Upper lobe of right lung (tissue), 1 donor: Measurements from ENCODE around the gene AVP. TPM values are rescaled to one million over a fixed set of nuclear protein-coding genes. Genes with fewer than 3 reads are reported as not detected.

ENCODE experiments used
- ATAC-seq: fragments of 200-7000 bp; cut with Tn5 transposase; one replicate; pipeline ENCODE4 v1.9.1; 2020; ENCODE audit warnings: mild to moderate bottlenecking, moderate library complexity
- DNase-seq: peaks from one replicate; pipeline ENCODE4 v3.0.0-alpha.2; 2020
- H3K27ac ChIP-seq: fragments of 200-600 bp; one replicate; pipeline ENCODE4 v1.8.0; 2022
- H3K27me3 ChIP-seq: fragments of 200-600 bp; one replicate; pipeline ENCODE4 v1.8.0; 2022; ENCODE audit warnings: mild to moderate bottlenecking
- H3K36me3 ChIP-seq: fragments of 200-600 bp; one replicate; pipeline ENCODE4 v1.8.0; 2022
- H3K4me1 ChIP-seq: fragments of 200-600 bp; one replicate; pipeline ENCODE4 v1.8.0; 2022
- H3K4me3 ChIP-seq: fragments of 200-600 bp; one replicate; pipeline ENCODE4 v1.8.0; 2022; ENCODE audit warnings: mild to moderate bottlenecking
- H3K9me3 ChIP-seq: fragments of 200-600 bp; one replicate; pipeline ENCODE4 v1.8.0; 2022
- intact Hi-C: fragments of 100-400 bp; cut with DNase I; formaldehyde crosslinking; loops from one replicate; pipeline ENCODE4 v1.11.0; 2022
- long read RNA-seq: library from polyadenylated mRNA; unstranded; transcript quantifications from one replicate; pipeline ENCODE4 v2.0.0, GENCODE V29; 2021
- total RNA-seq: library from RNA; stranded (reverse); fragmentation: NEBNext Ultra II Directional; extraction: Animal tissue kit (Norgen Biotek cat#: 25700); gene quantifications from one replicate; pipeline ENCODE4 v1.2.1, GENCODE V29; 2021
- TF ChIP-seq, protein P1 (sequence below): fragments of 200-600 bp; IDR thresholded peaks from one replicate; pipeline ENCODE4 v1.8.0; 2022; ENCODE audit warnings: antibody characterized with exemption
- donor health status: DM: no; HTN: yes; CAD: no; lungs with severe emphysema.

AVP gene, protein sequence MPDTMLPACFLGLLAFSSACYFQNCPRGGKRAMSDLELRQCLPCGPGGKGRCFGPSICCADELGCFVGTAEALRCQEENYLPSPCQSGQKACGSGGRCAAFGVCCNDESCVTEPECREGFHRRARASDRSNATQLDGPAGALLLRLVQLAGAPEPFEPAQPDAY
- total RNA-seq: not detected
- long read RNA-seq: 0 reads

DNA sequence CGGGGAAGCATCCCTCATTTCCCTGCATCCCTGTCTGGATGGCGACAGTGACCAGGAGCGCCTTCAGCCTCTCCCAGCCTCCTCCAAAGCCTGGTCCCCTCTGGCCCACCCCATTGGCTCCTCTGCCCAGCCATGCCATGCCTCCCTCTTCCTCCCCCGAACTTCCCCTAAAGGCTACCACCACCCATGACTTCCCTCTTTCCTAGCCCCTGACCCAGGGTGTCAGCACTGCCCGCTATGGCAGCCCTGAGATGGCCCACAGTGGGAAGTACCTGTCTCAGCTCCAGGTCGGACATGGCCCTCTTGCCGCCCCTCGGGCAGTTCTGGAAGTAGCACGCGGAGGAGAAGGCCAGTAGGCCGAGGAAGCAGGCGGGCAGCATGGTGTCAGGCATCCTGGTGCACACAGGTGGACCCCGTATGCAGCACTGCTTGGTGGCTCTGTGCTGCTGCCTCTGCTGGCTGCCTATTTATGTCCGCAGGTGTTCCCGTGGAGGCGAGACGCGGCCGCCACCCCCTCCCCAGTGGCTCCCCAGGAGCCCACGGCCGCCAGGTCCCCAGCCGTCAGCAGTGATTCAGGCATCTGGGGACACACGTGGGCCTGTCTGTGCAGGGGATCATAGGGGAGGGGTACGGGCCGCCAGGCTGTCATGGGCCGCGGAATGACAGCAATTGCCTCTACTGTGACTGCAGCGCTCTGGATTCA, at the start of gene AVP:
Gene AVP, minus strand, starts transcription at position 442 of the 703 bp plus-strand sequence. Its CDS starts 50 bp downstream, at position 392.
- ATAC-seq: peak; percentile 20
- Histone ChIP-seq H3K27ac (no peak within 1 kb of the TSS), H3K9me3 (no peaks in the 10 kb centered on the region), H3K27me3 (peaks cover 31% of the 10 kb centered on the region), H3K4me1 (peaks cover 11% of the 10 kb centered on the region), H3K36me3 (no peaks in the 10 kb centered on the region), H3K4me3 (no peak within 1 kb of the TSS)
- TF ChIP-seq, protein P1, sequence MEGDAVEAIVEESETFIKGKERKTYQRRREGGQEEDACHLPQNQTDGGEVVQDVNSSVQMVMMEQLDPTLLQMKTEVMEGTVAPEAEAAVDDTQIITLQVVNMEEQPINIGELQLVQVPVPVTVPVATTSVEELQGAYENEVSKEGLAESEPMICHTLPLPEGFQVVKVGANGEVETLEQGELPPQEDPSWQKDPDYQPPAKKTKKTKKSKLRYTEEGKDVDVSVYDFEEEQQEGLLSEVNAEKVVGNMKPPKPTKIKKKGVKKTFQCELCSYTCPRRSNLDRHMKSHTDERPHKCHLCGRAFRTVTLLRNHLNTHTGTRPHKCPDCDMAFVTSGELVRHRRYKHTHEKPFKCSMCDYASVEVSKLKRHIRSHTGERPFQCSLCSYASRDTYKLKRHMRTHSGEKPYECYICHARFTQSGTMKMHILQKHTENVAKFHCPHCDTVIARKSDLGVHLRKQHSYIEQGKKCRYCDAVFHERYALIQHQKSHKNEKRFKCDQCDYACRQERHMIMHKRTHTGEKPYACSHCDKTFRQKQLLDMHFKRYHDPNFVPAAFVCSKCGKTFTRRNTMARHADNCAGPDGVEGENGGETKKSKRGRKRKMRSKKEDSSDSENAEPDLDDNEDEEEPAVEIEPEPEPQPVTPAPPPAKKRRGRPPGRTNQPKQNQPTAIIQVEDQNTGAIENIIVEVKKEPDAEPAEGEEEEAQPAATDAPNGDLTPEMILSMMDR: no peak
- no peak for DNase-seq
- intact Hi-C loops: no loop called here

DNA sequence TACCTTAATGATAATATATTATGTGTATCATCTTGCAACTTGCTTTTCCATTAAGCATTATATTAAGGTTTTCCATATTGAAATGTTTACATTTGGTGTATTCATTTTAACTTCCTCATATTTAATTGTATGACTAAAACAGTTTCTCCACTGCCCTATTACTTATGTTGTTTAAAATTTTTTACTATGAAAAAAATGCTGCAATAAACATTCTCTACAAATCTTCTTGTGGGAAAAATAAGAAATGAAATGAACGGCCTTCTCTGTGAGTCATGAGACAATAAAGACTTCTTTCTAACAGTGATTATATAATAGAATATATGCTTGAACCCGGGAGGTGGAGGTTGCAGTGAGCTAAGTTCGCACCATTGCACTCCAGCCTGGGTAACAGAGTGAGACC, 49.6 kb upstream of the AVP start:
- ATAC-seq (no peak), DNase-seq (no peak)
- Histone ChIP-seq H3K4me1 (no peaks in the 10 kb centered on the region), H3K27me3 (no peaks in the 10 kb centered on the region), H3K27ac (no peak overlapping the region), H3K4me3 (no peak overlapping the region), H3K36me3 (no peaks in the 10 kb centered on the region), H3K9me3 (no peaks in the 10 kb centered on the region)
- TF ChIP-seq, protein P1: no peak
- intact Hi-C loops: no loop called here

DNA sequence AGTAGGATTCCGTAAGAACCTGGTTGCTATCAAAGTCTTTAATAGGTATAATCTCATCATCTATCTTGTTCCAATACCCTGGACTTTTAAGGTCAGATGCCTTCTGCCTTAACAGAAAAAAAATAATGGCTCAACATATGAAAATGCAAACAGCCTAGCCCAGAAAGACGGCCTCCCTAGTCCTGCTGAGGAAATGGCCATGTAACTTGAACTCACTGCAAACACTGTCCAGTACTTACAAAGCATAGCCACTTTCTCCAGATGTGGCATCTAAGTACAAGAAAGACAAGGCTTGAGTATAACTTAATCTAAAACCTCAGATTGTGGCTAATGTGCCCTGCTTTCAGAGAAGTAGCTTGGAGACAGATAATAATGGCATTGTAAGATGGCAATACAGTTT, 48.6 kb upstream of the AVP start:
- Histone ChIP-seq H3K27me3 (no peaks in the 10 kb centered on the region), H3K27ac (no peak overlapping the region), H3K4me3 (no peak overlapping the region), H3K4me1 (no peaks in the 10 kb centered on the region), H3K36me3 (no peaks in the 10 kb centered on the region), H3K9me3 (no peaks in the 10 kb centered on the region)
- no peak for ATAC-seq
- TF ChIP-seq, protein P1: no peak
- no peak for DNase-seq
- intact Hi-C loops: no loop called here

DNA sequence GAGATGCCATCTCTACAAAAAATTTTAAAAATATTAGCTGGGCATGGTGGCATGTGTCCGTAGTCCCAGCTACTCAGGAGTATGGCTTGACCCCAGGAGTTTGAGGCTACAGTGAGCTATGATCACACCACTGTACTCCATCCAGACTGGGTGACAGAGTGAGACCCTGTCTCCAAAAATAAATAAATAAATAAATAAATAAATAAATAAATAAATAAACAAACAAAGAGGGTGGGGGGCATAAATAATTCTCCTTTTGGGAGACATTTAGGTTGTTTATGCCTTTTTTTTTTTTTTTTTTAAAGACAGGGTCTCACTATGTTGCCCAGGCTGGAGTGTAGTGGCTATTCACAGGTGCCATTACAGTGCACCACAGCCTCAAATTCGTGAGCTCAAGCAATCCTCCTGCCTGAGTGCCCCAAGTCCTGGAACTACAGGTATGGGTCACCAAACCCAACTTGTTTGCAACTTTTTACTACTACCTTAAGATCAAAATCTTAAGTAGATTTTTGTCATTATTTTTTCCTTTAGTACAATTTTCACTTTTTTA, 45.6 kb upstream of the AVP start:
- no peak for ATAC-seq
- intact Hi-C loops: no loop called here
- H3K36me3 ChIP-seq: no peaks in the 10 kb centered on the region

DNA sequence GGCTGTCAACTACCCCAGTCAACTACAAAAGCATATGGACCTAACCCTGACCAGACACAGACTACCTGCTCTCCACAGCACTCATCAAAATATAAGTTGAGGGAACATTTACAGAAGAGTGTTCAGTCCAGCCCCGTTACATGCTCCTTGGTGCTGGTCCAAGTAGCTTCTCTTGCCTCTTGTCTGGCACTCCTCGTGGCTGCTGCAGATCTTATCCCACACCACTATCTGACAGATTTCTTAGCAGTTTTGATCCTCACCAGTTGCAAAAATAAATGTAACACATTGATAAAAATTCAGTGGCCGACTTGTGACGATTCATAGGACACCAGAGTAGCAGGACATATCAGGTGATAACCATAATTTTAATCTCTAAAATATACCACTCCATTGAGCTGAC, 44.6 kb upstream of the AVP start:
- Histone ChIP-seq H3K27me3 (no peaks in the 10 kb centered on the region), H3K36me3 (no peaks in the 10 kb centered on the region), H3K4me3 (no peak overlapping the region), H3K4me1 (no peaks in the 10 kb centered on the region), H3K27ac (no peak overlapping the region), H3K9me3 (no peaks in the 10 kb centered on the region)
- ATAC-seq (no peak), DNase-seq (no peak)
- intact Hi-C loops: no loop called here
- TF ChIP-seq, protein P1: no peak

More for the DNA sequence above, 45.6 kb upstream of the AVP start:
- DNase-seq: no peak
- H3K4me3 ChIP-seq: no peak overlapping the region
- no peaks in the 10 kb centered on the region for H3K4me1 ChIP-seq
- no peaks in the 10 kb centered on the region for H3K27me3 ChIP-seq
- H3K9me3 ChIP-seq: no peaks in the 10 kb centered on the region
- H3K27ac ChIP-seq: no peak overlapping the region
- TF ChIP-seq, protein P1: no peak
